ENCODE measurements around the gene ARSB.

- TF ChIP-seq CTCF (IDR thresholded peaks at IDR 0.05) (no peak), POLR2A (IDR thresholded peaks at IDR 0.05) (no peak), POLR2AphosphoS5 (IDR thresholded peaks at IDR 0.05) (no peak), EP300 (IDR thresholded peaks at IDR 0.05) (no peak)
Observed at GRCh38 chr5:78765756-78766411, 219.2 kb downstream of the ARSB start.

All from upper lobe of left lung (tissue), 4 donors.